PC-9 (cell line): ENCODE data around the gene LPCAT2.

ENCODE experiments used
- EZH2 ChIP-seq: fragments of 200-600 bp; sonication (generic); IDR thresholded peaks from 2 replicates; pipeline ENCODE4 v1.8.0; 2017; ENCODE audit warnings: antibody characterized with exemption, low read depth
- TF ChIP-seq, protein P1 (sequence below): fragments of 200-600 bp; sonication (generic); conservative IDR thresholded peaks from 2 replicates; pipeline ENCODE4 v1.6.1; 2017; ENCODE audit warnings: mixed run types, antibody characterized with exemption, mild to moderate bottlenecking, moderate library complexity

DNA sequence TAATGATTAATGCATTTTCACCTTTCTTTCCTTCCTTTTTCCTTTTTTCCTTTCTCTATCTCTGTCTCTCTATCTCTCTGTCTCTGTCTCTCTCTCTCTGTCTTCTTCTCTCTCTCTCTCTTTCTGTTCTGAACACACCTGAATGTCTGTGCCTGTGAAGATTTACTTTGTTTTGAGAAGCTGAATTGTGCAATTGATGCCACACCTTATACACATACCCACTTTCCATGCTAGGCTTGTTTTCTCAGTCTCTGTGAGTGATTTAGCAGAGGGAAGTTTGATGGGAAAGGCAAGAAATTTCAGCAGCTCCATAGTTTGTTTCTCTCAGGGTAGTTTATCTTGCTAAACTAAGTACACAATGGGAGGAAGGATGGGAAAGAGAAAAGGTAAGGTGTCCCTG lies 48.3 kb downstream of the LPCAT2 start:
- TF ChIP-seq, protein P1, sequence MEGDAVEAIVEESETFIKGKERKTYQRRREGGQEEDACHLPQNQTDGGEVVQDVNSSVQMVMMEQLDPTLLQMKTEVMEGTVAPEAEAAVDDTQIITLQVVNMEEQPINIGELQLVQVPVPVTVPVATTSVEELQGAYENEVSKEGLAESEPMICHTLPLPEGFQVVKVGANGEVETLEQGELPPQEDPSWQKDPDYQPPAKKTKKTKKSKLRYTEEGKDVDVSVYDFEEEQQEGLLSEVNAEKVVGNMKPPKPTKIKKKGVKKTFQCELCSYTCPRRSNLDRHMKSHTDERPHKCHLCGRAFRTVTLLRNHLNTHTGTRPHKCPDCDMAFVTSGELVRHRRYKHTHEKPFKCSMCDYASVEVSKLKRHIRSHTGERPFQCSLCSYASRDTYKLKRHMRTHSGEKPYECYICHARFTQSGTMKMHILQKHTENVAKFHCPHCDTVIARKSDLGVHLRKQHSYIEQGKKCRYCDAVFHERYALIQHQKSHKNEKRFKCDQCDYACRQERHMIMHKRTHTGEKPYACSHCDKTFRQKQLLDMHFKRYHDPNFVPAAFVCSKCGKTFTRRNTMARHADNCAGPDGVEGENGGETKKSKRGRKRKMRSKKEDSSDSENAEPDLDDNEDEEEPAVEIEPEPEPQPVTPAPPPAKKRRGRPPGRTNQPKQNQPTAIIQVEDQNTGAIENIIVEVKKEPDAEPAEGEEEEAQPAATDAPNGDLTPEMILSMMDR, result no peak
- no peak for TF ChIP-seq EZH2
